GM21576 (cell line): ENCODE data around the gene CPLX4.
"Not testable (repeated sequence)": the region's sequence is repeated elsewhere in the genome, so short reads cannot be mapped to it uniquely, and the experiment has no call there.

Experiments used
- ATAC-seq: cut with Tn5 transposase; IDR thresholded peaks from one replicate; pipeline ENCODE4 v1.9.1; 2021; ENCODE audit warnings: mild to moderate bottlenecking, moderate library complexity; ENCODE audit not compliant: unreplicated experiment

The CPLX4 gene

GRCh38 chr18:59271606-59272220 lies 46.7 kb downstream of the CPLX4 start:
- ATAC-seq: no peak

DNA sequence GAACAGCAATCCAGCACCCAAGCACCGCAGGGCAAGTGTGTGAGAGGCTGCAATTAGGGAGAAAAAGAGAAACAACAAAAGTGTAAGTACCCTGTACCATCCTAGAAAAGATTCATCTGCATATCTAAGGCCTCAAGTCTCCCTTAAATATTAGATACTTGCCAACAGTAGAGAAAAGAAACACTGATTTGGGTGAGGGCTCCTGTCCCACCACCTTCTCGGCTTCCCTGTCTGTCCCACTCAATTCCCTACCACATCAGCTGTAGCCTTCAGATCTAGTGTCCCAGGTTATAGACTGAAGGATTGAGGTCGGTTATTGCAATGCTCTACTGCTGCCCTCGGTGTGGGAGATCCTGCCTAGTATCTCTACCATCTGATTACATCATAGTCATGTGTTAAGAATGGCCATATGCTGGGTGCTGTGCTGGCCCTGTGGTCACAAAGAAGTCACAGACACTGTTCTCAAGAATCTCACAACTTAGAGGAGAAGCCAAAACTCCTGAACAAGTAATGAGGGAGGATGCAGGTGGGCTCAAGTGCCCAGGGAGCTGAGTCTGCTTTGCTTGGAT lies 47.7 kb downstream of the CPLX4 start:
- ATAC-seq: no peak

DNA sequence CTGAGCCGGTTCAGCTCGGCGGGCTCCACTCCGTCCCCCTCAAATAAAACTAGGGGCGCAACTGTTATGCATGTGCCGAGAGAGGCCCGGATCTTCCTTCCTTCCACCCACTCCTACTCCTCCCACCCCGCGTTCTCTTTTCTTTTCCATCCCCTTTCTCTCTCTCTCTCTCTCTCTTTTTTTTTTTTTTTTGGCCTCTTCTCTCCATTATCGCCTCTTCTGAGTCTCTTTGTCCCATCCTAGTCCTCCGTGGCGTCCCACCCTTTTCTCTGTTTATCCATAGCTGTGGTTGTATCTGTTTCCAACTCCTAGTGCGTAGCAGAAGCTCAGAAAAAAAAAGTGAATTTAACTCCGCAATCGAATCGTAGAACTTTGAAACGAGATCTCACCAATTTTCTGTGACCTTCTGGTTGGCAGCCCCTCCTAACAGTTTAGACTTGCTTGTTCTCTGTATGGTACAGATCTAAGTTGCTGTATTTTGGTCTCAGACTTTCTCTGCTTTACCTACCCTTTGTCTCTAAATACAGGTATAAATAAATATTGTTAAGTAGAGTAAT lies 48.8 kb downstream of the CPLX4 start:
- ATAC-seq: no peak

- ATAC-seq: peak; percentile 49
Measured at GRCh38 chr18:59268721-59269562, 49.5 kb downstream of the CPLX4 start.

DNA sequence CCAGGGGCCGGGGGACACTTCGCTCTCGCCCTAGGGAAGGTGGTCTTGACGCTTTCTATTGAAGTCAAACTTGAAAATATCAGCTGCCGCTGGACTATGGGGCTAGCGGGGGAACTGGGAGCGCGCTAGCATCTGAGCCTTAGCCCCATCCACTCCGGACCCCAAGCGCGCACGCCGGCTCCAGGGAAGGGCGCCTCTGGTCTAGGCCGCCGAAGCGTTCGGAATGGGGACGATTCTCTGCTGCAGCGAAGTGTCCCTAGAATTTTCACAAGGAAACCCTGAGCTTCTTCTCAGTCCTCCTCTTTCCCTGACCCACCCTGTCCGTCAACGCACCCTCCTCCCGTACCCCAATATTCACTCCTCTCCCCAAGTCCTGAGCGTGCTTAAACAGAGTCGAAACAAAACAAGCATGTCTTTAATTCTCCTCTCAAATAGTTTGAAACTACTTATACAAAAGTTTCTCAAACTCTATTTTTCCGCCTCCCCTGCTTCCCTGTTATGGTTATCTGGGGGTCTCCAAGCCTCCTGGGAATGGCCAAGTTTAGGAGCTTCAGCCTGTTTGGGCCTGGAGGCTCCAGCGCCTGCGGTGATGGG lies 50.2 kb downstream of the CPLX4 start:
- no peak for ATAC-seq

DNA sequence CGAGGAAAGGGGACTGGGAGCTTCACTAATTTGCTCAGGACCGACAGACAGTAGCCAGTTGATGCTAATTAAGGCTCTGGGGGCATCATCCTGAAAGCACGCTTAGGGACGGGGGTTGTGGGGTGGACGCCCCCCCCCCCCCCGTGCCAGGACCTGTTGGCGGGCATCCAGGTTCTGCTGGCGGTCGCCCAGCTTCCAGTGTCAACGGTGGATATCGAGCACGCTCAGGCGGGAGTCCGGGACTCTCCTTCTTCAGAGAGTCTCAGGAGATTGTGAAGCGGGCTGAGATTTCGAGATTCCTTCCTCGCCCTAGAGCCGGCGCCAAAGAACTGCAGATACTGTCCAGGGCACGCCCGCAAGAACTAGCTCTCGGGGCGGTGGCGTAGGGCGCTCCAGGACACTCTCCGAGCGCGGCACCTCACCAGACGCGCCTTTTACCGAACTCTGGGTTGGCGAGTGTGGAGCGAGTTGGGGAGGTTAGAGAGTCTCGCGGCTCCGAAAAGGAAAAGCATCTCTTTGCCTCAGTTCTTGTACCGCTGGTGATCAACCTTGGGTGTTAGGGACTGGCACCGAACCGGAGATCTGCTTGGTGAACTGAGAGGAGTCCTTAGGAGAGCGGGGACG lies 50.8 kb downstream of the CPLX4 start:
- no peak for ATAC-seq

DNA sequence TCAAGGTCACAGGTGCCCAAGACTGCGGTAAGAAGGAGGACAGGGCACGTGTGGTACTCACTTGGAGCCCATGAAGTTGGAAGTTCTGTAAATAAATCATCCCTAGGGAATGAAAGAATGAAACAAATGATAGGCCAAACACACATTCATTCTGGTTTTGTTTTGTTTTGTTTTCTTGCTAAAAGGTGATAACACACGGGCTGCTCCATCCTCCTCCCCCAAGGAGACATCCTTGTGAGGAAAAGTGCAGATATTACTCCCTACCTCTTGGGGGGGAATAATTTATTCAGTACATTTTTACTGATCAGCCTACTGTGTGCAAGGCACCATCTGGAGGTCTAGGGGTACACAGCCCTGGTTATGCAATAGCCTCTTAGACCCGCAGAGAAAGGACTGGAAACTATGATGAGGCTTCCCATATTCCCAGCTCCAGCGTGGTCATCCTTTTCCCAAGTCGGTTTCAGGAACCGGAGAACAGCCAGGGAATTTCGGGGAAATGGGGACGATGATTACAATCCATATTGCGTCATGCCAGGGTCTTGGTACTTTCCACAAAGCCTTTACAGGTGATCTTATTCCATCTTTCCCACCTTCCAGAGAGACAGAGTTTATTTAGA lies 51.5 kb downstream of the CPLX4 start:
- no peak for ATAC-seq

DNA sequence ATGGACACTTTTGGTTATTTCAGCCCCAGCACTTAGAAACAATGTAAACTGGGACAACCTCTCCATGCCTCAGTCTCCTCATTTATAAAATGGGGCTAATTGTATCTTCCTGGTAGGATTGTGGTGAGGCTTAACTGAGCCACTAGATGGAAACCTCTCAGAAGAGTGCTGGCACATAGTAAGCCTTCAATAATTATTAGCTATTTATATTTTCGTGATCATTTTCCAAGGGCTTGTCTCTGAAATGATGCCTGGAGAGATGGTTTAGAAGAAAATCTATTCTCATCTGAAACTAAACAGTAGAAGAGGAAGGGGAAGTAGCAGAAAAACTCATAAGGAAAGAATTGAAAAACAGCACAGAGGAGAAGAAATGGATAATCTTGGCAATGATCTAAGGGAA lies 52.0 kb downstream of the CPLX4 start:
- no peak for ATAC-seq

DNA sequence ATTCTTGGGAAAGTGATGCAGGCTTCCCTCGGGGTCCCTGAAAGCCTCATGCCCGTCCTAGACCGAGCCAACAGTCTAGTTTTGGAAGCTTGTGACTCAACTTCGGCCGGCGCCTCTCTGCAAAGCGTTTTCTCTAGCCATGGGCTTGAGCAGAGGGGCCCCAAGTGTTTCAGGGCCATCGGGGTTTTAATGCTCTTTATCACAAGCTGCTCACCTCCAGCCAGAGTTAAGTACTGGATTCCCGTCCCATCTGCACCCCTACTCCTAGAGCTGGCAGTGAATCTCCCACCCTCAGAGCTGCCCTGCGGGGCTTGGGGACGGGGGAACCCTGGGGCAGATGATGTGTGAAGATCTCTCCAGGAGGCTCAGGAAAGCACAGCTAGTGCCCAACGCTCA lies 52.5 kb downstream of the CPLX4 start:
- ATAC-seq: no peak

GRCh38 chr18:59265246-59265973 lies 53.0 kb downstream of the CPLX4 start:
- no peak for ATAC-seq

GRCh38 chr18:59264651-59265245 lies 53.7 kb downstream of the CPLX4 start:
- ATAC-seq: no peak

- no peak for ATAC-seq
Measured at GRCh38 chr18:59264121-59264571, 54.3 kb downstream of the CPLX4 start.

DNA sequence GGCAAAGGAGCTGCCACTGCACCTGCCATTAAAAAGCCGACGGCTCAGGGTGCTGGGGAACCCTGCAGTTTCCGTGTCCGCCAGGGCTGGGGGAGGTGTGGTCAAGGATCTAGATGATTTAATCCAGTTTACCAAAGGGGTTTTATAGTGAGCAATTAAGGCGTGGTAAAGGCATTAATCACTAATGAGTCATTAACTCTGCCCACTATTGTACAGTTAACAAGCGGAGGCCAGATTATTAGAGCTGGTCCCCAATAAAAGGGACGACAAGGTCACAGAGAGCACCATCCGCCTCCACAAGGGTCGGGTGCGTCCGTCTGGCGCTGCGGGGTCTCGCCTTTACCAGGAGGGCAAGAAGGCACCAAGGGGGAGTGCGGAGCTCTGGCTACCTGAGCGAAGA lies 54.8 kb downstream of the CPLX4 start:
- no peak for ATAC-seq

DNA sequence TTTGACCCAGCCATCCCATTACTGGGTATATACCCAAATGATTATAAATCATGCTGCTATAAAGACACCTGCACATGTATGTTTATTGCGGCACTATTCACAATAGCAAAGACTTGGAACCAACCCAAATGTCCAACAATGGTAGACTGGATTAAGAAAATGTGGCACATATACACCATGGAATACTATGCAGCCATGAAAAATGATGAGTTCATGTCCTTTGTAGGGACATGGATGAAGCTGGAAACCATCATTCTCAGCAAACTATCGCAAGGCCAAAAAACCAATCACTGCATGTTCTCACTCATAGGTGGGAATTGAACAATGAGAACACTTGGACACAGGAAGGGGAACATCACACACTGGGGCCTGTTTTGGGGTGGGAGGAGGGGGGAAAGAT lies 56.2 kb downstream of the CPLX4 start:
- not testable (repeated sequence) for ATAC-seq

DNA sequence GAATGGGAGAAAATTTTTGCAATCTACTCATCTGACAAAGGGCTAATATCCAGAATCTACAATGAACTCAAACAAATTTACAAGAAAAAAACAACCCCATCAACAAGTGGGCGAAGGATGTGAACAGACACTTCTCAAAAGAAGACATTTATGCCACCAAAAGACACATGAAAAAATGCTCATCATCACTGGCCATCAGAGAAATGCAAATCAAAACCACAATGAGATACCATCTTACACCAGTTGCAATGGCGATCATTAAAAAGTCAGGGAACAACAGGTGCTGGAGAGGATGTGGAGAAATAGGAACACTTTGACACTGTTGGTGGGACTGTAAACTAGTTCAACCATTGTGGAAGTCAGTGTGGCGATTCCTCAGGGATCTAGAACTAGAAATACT lies 56.6 kb downstream of the CPLX4 start:
- ATAC-seq: not testable (repeated sequence)

- not testable (repeated sequence) for ATAC-seq
Measured at GRCh38 chr18:59255491-59255890, 63.0 kb downstream of the CPLX4 start.

- no peak for ATAC-seq
Measured at GRCh38 chr18:59249199-59249774, 69.2 kb downstream of the CPLX4 start.

DNA sequence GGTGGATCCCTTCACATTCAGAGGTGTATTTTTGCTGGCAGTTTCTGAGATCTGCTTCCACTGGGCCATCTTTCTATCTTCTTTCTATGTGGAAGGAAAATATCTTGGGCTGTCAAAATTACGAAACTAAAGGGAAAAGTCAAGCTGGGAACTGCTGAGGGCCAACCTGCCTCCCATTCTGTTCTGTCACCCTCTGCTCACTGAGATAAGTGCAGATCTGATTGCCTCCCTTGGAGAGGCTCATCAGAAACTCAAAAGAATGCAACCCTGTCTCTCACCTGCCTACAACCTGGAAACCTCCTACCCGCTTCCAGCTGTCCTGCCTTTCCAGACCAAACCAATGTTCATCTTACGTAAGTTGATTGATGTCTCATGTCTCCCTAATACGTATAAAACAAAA lies 71.7 kb downstream of the CPLX4 start:
- no peak for ATAC-seq
